OCI-LY1 (cell line): ENCODE results near the gene PCDHB7.
"Not testable (repeated sequence)": the region's sequence is repeated elsewhere in the genome, so short reads cannot be mapped to it uniquely, and the experiment has no call there.

Experiments
- H2AFZ ChIP-seq: fragments of 200-600 bp; sonication (generic), shearing (Covaris generic); 2 replicates; pipeline ENCODE4 v1.6.0; 2014; ENCODE audit warnings: antibody characterized with exemption, mild to moderate bottlenecking, low read length
- H3F3A ChIP-seq: fragments of 200-600 bp; sonication (generic), shearing (Covaris generic); 2 replicates; pipeline ENCODE4 v1.6.0; 2014; ENCODE audit warnings: mild to moderate bottlenecking, antibody characterized with exemption, low read length, moderate library complexity; ENCODE audit not compliant: insufficient read depth
- H3K27ac ChIP-seq: fragments of 200-600 bp; sonication (generic); 2 replicates; pipeline ENCODE4 v1.5.1; 2014; ENCODE audit warnings: low read length, mixed run types, mild to moderate bottlenecking, low read depth; ENCODE audit not compliant: poor library complexity, severe bottlenecking
- H3K27me3 ChIP-seq: fragments of 200-600 bp; sonication (generic); 2 replicates; pipeline ENCODE4 v1.6.0; 2014; ENCODE audit warnings: antibody characterized with exemption, mild to moderate bottlenecking, low read length, moderate library complexity; ENCODE audit not compliant: insufficient read depth
- H3K36me3 ChIP-seq: fragments of 200-600 bp; sonication (generic); 2 replicates; pipeline ENCODE4 v1.6.1; 2014; ENCODE audit warnings: mild to moderate bottlenecking, antibody characterized with exemption, low read length, moderate library complexity, mixed read lengths; ENCODE audit not compliant: insufficient read depth
- H3K4me1 ChIP-seq: fragments of 200-600 bp; sonication (generic); 2 replicates; pipeline ENCODE4 v1.5.1; 2014; ENCODE audit warnings: mild to moderate bottlenecking, low read length, moderate library complexity; ENCODE audit not compliant: insufficient read depth, severe bottlenecking
- H3K4me2 ChIP-seq: fragments of 200-600 bp; sonication (generic), shearing (Covaris generic); 2 replicates; pipeline ENCODE4 v1.6.1; 2014; ENCODE audit warnings: low read length
- H3K4me3 ChIP-seq: fragments of 200-600 bp; sonication (generic); 2 replicates; pipeline ENCODE4 v1.5.1; 2014; ENCODE audit warnings: low read length, low read depth, mild to moderate bottlenecking, mixed read lengths; ENCODE audit not compliant: poor library complexity, severe bottlenecking
- H3K79me2 ChIP-seq: fragments of 200-600 bp; shearing (Covaris generic); 2 replicates; pipeline ENCODE4 v1.6.1; 2016; ENCODE audit warnings: mixed run types, low read length, mixed read lengths; ENCODE audit not compliant: insufficient read depth
- H3K9ac ChIP-seq: fragments of 200-600 bp; sonication (generic), shearing (Covaris generic); 2 replicates; pipeline ENCODE4 v1.6.1; 2014; ENCODE audit warnings: mild to moderate bottlenecking, low read length, mixed read lengths
- H3K9me2 ChIP-seq: fragments of 200-600 bp; sonication (generic), shearing (Covaris generic); 2 replicates; pipeline ENCODE4 v1.6.1; 2014; ENCODE audit warnings: low read depth, mild to moderate bottlenecking, low read length, mixed read lengths
- H3K9me3 ChIP-seq: fragments of 200-600 bp; shearing (Covaris generic); 2 replicates; pipeline ENCODE4 v1.6.1; 2014; ENCODE audit warnings: low read length, mixed read lengths
- H4K20me1 ChIP-seq: fragments of 200-600 bp; sonication (generic), shearing (Covaris generic); 2 replicates; pipeline ENCODE4 v1.6.0; 2016; ENCODE audit warnings: mild to moderate bottlenecking, low read length; ENCODE audit not compliant: insufficient read depth
- EZH2 ChIP-seq: fragments of 200-600 bp; sonication (generic), shearing (Covaris generic); IDR thresholded peaks from 2 replicates; pipeline ENCODE4 v1.8.0; 2017; ENCODE audit warnings: borderline replicate concordance, mixed run types, mild to moderate bottlenecking, antibody characterized with exemption, low read length, moderate library complexity, mixed read lengths
- TF ChIP-seq, protein P1 (sequence below): fragments of 200-600 bp; sonication (generic), shearing (Covaris generic); IDR thresholded peaks from 2 replicates; pipeline ENCODE4 v1.5.1; 2017; ENCODE audit warnings: mild to moderate bottlenecking, antibody characterized with exemption, low read length, moderate library complexity, mixed read lengths

Gene PCDHB7

DNA sequence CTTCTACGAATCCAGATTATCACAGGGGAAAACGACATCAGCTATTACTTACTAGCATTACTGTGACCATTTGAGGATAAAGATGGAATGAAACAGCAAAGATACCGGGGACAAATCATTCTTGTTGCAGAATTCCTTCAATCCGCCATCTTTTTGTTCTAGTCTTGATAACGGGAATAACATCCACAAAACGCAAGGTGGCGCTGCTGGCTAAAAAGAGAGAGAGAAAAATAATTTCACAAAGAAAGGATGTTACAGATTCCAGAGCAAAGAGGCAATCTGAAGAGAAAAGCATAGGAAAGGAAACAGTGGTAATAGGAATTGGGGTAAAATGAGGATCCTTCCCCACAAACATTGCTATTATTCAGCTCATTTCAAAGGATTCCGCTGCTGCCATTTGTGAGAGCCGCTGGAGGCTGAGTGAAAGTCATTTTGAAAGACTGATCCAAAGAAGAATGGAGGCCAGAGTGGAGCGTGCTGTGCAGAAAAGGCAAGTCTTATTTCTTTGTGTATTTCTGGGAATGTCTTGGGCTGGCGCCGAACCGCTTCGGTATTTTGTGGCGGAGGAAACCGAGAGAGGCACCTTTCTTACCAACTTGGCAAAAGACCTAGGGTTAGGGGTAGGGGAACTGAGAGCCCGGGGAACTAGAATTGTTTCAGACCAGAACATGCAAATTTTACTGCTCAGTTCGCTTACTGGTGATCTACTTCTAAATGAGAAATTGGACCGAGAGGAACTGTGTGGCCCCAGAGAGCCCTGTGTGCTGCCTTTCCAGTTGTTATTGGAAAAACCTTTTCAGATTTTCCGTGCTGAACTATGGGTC is at the start of gene PCDHB7:
PCDHB7 (plus strand) TSS at position 264 of the 824 bp plus-strand sequence; CDS start at position 456, 192 bp downstream.
- no peaks in the 10 kb centered on the region for H3K79me2 ChIP-seq
- no peak within 1 kb of the TSS for H3K4me3 ChIP-seq
- TF ChIP-seq, protein P1, sequence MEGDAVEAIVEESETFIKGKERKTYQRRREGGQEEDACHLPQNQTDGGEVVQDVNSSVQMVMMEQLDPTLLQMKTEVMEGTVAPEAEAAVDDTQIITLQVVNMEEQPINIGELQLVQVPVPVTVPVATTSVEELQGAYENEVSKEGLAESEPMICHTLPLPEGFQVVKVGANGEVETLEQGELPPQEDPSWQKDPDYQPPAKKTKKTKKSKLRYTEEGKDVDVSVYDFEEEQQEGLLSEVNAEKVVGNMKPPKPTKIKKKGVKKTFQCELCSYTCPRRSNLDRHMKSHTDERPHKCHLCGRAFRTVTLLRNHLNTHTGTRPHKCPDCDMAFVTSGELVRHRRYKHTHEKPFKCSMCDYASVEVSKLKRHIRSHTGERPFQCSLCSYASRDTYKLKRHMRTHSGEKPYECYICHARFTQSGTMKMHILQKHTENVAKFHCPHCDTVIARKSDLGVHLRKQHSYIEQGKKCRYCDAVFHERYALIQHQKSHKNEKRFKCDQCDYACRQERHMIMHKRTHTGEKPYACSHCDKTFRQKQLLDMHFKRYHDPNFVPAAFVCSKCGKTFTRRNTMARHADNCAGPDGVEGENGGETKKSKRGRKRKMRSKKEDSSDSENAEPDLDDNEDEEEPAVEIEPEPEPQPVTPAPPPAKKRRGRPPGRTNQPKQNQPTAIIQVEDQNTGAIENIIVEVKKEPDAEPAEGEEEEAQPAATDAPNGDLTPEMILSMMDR = peak; percentile 78
- no peak for TF ChIP-seq EZH2
- H4K20me1 ChIP-seq = no peaks in the 10 kb centered on the region
- no peaks in the 10 kb centered on the region for H3K36me3 ChIP-seq
- H3K27me3 ChIP-seq = no peaks in the 10 kb centered on the region
- H3K9me2 ChIP-seq = no peaks in the 10 kb centered on the region
- no peaks in the 10 kb centered on the region for H3F3A ChIP-seq
- no peaks in the 10 kb centered on the region for H3K9me3 ChIP-seq
- peak within 1 kb of the TSS; percentile 17; the same call in 1 of the 2 replicates for H3K4me2 ChIP-seq
- no peaks in the 10 kb centered on the region for H3K4me1 ChIP-seq
- H3K9ac ChIP-seq = no peak within 1 kb of the TSS
- 0 out of 2 replicates have a peak within 1 kb of the TSS, but pooled peaks have one; percentile 15 for H2AFZ ChIP-seq
- H3K27ac ChIP-seq = no peak within 1 kb of the TSS

DNA sequence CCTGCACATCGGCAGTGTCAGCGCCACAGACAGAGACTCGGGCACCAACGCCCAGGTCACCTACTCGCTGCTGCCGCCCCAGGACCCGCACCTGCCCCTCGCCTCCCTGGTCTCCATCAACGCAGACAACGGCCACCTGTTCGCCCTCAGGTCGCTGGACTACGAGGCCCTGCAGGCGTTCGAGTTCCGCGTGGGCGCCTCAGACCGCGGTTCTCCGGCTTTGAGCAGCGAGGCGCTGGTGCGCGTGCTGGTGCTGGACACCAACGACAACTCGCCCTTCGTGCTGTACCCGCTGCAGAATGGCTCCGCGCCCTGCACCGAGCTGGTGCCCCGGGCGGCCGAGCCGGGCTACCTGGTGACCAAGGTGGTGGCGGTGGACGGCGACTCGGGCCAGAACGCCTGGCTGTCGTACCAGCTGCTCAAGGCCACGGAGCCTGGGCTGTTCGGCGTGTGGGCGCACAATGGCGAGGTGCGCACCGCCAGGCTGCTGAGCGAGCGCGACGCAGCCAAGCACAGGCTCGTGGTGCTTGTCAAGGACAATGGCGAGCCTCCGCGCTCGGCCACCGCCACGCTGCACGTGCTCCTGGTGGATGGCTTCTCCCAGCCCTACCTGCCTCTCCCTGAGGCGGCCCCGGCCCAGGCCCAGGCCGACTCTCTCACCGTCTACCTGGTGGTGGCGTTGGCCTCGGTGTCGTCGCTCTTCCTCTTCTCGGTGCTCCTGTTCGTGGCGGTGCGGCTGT is 48.9 kb upstream of the PCDHB7 start:
- H3K9me2 ChIP-seq, H3F3A ChIP-seq: not testable (repeated sequence)

DNA sequence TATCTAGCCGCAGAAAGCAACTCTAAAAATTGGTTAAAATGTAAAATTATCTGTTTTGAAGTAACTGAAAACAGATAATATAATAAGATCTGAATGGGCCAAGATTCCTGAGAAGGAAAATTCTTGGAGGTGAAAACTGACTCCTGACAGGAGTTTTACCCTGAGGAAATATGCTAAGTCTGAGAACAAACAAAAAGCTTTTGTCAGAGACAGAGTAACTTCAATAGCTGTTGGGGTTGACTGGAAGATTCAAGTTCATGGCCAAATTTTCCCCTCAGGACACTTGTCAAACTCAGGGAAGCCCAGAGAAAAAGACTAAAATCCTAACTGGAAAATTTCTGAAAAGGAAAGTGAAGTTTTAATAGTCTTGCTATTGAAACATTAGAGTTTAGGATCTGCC is 45.1 kb upstream of the PCDHB7 start:
- no peaks in the 10 kb centered on the region for H3K9me3 ChIP-seq
- no peaks in the 10 kb centered on the region for H3K9me2 ChIP-seq
- H3F3A ChIP-seq = no peaks in the 10 kb centered on the region
- no peak overlapping the region for H3K27ac ChIP-seq
- no peak overlapping the region for H3K9ac ChIP-seq
- H3K4me2 ChIP-seq = no peak overlapping the region
- H3K79me2 ChIP-seq = no peaks in the 10 kb centered on the region
- no peaks in the 10 kb centered on the region for H3K27me3 ChIP-seq
- H2AFZ ChIP-seq = no peak overlapping the region
- no peaks in the 10 kb centered on the region for H3K4me1 ChIP-seq
- no peak for TF ChIP-seq EZH2
- TF ChIP-seq, protein P1 = no peak
- no peak overlapping the region for H3K4me3 ChIP-seq
- H4K20me1 ChIP-seq = no peaks in the 10 kb centered on the region
- no peaks in the 10 kb centered on the region for H3K36me3 ChIP-seq

More for the DNA sequence above, 48.9 kb upstream of the PCDHB7 start:
- not testable (repeated sequence) for H3K79me2 ChIP-seq, H3K9me3 ChIP-seq, H2AFZ ChIP-seq, H3K36me3 ChIP-seq, H4K20me1 ChIP-seq, H3K4me2 ChIP-seq, H3K27ac ChIP-seq, H3K4me3 ChIP-seq, H3K9ac ChIP-seq, H3K27me3 ChIP-seq, H3K4me1 ChIP-seq
